DMS53 (cell line): ENCODE data around the gene HAUS5.

ENCODE experiments used
- DNase-seq: peaks from one replicate; lab custom pipeline; 2025; lab: John Stamatoyannopoulos, UW

HAUS5 gene

DNA sequence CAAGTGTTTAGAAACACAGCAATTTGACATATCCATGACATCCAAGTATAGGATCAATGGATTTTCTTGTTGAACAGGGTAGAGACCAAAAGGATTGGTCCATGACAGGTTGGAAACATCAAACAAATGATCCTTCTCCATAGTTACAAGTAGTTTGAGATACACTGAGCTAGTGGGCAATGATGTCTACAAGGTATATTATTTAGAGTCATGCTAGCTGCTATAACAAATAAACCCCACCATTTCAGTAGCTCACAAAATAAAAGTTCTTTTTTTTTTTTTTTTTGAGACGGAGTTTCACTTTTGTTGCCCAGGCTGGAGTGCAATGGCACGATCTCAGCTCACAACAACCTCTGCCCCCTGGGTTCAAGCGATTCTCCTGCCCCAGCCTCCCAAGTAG lies 4.9 kb upstream of the HAUS5 start:
- no peak for DNase-seq

DNA sequence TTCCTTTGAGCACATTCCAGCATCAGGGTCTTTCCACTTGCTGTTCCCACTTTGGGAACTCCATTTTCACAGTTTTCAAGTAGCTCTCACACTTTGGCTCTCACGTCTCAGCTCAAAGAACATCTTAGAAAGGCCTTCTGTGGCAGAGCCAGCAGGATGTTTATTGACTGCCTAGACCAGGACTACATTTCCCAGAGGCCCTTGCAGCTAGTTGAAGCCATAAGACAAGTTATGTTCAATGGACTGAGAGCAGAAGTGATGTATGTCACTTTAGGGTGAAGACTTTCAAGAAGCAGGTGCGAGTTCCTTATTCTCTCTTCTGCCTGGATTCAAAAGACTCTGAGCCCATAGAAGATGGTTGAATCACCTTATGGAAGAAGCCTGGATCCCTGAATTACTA lies 4.3 kb upstream of the HAUS5 start:
- peak; percentile 39 for DNase-seq

GRCh38 chr19:35609851-35610353 lies 2.6 kb upstream of the HAUS5 start:
- no peak for DNase-seq

DNA sequence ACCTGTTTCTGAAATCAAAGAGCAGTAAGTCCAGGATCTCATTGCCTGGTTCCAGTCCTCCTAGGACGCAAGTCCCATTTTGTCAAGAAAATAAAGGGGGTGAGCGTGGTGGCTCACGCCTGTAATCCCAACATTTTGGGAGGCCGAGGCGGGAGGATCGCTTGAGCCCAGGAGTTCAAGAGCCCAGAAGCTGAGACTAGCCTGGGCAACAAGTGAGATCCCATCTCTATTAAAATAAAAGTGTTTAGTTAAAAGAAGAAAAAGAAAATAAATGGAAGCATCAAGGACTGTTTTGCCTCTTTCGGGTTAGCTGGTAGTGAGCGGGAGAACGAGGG lies 344 bp upstream of the HAUS5 start:
- no peak for DNase-seq

- DNase-seq = no peak
Observed at GRCh38 chr19:35613574-35613973, 1.0 kb downstream of the HAUS5 start.

- no peak for DNase-seq
Observed at GRCh38 chr19:35615036-35615435, 2.5 kb downstream of the HAUS5 start.

- peak; percentile 46 for DNase-seq
Observed at GRCh38 chr19:35618857-35619256, 6.3 kb downstream of the HAUS5 start.

DNA sequence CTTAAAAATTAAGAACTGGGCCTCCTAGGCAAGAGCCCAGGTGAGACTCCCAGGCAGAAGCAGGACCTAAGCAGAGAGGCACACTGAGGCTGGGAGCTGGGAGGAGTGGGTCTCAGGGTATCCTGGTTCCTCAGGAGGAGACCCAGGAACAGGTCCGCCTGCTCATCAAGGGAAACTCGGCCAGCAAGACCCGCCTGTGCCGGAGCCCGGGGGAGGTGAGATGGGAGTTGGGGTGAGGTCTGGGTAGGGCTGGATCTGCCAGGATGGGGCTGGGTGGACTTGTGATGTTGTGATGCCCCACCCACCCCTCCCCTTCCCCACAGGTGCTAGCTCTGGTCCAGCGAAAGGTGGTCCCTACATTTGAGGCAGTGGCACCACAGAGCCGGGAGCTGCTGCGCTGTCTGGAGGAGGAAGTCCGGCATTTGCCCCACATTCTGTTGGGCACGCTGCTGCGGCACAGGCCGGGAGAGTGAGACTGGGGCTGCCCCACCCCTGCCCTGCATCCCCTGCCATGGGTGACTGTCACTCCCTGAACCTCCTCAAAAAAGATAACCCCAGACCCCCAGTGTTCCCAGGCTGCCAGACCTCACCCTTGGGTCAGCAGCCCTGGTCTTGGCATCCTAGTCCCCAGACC lies 6.9 kb downstream of the HAUS5 start:
- no peak for DNase-seq

GRCh38 chr19:35620001-35620400 lies 7.5 kb downstream of the HAUS5 start:
- no peak for DNase-seq

DNA sequence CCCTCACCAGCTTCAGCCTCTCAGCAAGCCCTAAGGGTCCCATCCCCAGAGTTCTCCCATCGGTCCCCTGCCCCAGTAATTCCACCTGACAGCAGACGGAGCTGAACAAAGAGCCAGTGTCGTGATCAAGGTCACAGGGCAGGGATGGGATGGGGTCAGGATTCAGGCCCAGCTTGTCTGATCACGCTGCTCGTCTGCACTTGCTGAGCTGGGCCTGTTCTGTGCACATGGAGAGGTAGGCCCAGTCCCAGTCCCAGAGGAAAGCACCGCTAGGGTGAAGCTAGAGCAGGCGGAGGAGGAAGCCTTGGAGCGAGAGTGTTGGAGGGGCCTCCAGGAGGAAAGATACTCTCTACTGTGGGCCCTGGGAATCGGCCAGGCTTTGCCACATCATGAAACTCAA lies 9.2 kb downstream of the HAUS5 start:
- no peak for DNase-seq

DNA sequence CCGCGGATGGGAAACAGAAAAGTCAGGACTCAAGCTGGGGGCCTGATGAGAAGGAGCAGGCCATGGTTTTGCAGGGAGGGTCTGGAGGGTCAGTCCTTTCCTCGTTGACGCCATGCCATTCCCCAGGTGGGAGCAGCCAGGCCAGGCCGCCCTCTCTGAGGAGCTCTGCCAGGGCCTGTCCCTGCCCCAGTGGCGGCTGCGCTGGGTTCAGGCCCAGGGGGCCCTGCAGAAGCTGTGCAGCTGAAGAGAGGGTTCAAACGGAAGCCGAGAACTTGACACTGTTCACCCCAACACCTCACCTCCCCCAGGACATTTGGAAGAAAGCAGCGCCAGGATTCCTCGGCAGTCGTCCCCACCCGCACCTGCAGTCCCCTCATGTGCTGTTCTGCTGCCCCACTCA lies 10.2 kb downstream of the HAUS5 start:
- DNase-seq = no peak

- no peak for DNase-seq
Observed at GRCh38 chr19:35623327-35624010, 10.9 kb downstream of the HAUS5 start.

GRCh38 chr19:35628264-35628564 lies 15.7 kb downstream of the HAUS5 start:
- DNase-seq = no peak

DNA sequence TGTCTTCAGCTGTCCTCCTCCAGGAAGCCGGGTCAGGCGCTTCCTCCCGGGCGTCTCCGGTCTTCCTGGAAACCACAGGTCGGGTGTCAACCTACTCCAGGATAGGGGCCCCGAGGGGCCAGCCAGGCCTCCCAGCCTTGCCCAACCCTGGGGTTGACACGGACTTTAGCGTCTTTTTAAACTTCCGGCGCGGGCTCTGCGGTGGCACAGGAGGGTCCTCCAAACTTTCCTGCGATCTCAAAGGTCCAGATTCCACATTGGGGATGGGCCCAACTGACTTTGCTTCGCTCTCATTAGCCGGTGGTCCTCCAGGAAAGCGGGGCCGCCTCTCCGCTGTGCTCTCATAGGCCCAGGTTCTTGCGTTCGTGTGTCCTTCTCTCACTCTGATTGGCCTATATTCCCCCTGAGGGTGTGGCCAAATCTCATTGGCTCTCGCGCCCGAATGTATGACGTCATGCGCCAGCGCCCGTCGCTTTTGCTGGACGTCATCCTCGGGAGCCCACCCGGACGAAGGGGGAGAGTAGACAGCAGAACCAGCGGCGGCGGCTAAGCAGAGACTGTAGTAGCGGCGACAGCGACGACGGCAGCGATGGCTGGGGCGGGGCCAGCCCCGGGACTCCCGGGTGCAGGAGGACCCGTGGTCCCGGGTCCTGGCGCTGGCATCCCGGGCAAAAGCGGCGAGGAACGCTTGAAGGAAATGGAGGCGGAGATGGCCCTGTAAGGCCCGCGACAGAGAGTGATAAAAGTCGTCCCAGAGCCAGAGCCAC lies 16.2 kb downstream of the HAUS5 start, which contains the start of gene RBM42:
RBM42 (plus strand) TSS at position 472 of the 767 bp plus-strand sequence; CDS start at position 590, 118 bp downstream.
- peak; percentile 99 for DNase-seq

GRCh38 chr19:35629332-35629633 lies 16.7 kb downstream of the HAUS5 start:
- DNase-seq = peak; percentile 38

GRCh38 chr19:35633727-35634440 lies 21.3 kb downstream of the HAUS5 start:
- no peak for DNase-seq

GRCh38 chr19:35636651-35637050 lies 24.1 kb downstream of the HAUS5 start:
- DNase-seq = no peak

GRCh38 chr19:35637165-35637564 lies 24.6 kb downstream of the HAUS5 start:
- DNase-seq = no peak

- no peak for DNase-seq
Observed at GRCh38 chr19:35639321-35639639, 26.7 kb downstream of the HAUS5 start.

DNA sequence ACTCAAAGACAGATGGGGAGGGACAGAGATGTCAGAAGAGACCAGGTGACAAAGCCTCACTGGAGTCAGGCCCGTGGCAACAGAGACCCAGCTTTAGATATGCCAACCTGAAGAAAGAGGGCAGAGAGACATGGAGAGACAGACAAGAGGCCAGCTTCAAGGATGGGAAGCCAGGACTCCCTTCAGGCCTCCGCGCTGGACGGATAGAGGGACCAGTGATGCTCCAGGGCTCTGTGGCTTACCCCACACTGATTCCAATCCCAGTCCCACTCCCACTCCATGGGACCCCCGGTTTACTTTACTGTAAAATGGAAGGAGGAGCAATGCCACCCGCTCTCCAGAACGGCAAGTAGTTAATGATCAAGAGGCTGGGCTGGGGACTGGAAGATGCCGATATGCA lies 27.3 kb downstream of the HAUS5 start:
- DNase-seq = peak; percentile 35

DNA sequence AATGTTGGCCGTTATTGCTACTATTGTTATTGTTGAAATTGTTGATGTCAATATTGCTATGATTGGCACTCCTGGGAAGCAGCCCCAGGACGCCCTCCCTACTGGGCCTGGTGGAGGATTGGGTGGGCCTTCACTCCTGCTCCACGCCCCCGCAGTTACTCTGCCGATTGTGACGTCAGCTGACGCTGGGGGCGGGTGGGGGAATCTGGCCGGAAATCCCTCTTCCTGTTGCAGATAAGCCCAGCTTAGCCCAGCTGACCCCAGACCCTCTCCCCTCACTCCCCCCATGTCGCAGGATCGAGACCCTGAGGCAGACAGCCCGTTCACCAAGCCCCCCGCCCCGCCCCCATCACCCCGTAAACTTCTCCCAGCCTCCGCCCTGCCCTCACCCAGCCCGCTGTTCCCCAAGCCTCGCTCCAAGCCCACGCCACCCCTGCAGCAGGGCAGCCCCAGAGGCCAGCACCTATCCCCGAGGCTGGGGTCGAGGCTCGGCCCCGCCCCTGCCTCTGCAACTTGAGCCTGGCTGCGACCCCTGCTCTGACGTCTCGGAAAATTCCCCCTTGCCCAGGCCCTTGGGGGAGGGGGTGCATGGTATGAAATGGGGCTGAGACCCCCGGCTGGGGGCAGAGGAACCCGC lies 29.1 kb downstream of the HAUS5 start, which contains the start of gene ETV2:
ETV2 (plus strand) TSS at position 231 of the 637 bp plus-strand sequence. CDS start 716 bp downstream, outside the sequence.
- no peak for DNase-seq

- peak; percentile 39 for DNase-seq
Observed at GRCh38 chr19:35642312-35642711, 29.8 kb downstream of the HAUS5 start.
